GM19455 (cell line): Measurements from ENCODE around the gene WARS2.
"Not testable (repeated sequence)": the region's sequence is repeated elsewhere in the genome, so short reads cannot be mapped to it uniquely, and the experiment has no call there.

Experiments
- ATAC-seq: cut with Tn5 transposase; IDR thresholded peaks from one replicate; pipeline ENCODE4 v1.9.1; 2021; ENCODE audit not compliant: unreplicated experiment

Gene WARS2

DNA sequence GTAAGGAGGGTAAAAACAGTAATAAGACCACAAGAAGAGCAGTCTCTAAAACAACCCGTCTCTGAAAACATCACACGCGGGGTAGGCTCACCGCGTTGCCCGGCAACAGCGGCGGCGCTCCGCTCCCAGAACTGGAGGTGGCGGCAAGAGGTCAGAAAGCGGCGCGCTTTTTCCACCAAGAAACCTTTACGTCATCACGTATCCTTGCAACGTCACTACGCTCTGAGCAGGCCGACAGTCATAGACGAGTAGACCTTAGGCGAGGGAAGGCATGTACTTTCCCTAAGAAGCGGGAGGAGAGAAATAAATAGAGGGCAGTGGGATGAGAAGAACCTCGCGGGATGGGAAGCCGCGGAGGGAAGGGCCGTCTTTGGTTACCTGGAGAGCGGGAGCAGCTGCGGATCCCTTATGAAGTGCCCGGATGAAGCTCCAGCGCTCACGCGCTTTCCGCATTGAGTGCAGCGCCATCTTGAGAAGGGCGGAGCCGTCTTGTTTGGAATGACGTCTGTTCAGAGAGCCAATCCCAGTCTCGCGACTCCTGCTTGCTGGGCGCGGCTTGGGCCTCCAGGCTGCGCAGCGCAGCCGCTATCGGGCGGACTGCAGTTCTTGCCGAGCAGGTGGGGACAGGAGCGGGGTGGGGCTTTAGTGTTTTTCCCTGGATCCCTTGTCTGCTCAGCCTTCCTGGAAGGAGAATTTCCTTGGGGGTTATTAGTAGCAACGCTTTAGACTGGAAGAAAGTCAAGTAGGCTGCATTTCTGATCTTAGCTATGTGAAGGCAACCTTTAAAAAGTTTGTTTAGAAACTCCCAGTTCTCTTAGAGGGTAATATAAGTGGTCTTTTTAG lies at the start of gene WARS2:
TSS of gene WARS2 (minus strand) at position 477 of the 843 bp plus-strand sequence. CDS start at position 468, 9 bp downstream.
- ATAC-seq = peak; percentile 95

DNA sequence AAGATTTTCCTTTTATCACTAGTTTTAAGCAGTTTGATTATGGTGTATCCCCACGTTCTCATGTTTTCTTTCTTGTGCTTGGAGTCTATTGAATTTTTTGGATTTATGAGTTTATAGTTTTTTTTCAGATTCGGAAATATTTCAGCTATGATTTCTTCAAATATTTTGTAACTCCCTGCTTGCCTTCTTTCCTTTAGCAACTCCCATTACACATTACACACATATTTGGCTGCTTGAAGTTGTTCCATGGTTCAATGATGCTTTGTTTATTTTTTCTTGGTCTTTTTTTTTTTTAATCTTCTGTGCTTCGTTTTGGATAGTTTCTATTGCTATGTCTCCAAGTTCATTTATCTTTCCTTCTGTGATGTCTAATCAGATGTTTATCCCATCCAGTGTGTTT lies 48.5 kb upstream of the WARS2 start:
- ATAC-seq = no peak

DNA sequence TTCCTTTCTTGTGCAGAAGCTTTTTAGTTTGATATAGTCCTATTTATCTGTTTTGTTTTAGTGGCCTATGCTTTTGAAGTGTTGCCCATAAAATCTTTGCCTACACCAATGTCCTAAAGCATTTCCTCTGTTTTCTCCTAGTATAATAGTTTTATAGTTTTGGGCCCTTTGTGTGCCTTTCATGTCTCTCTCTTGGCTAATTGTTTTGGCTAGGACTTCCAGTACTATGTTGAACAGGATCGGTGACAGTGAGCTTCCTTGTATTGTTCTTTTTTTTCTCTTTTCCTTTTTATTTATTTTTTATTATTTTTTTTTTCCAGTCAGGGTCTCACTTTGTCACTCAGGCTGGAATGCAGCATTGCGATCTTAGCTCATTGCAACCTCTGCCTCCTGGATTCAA lies 47.0 kb upstream of the WARS2 start:
- ATAC-seq = no peak

DNA sequence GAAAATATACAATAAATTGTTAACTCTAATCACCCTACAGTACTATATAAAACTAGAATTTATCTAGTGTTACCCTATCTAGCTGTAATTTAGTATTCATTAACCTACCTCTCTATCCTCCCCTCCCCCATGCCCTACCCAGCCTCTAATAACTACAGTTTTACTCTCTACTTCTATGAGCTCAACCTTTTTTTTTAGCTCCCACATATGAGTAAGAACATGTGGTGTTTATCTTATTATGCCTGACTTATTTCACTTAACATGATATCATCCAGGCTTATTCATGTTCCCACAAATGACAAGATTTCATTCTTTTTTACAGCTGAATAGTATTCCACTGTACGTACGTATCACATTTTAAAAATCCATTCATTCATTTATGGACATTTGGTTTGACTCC lies 46.0 kb upstream of the WARS2 start:
- ATAC-seq = no peak

DNA sequence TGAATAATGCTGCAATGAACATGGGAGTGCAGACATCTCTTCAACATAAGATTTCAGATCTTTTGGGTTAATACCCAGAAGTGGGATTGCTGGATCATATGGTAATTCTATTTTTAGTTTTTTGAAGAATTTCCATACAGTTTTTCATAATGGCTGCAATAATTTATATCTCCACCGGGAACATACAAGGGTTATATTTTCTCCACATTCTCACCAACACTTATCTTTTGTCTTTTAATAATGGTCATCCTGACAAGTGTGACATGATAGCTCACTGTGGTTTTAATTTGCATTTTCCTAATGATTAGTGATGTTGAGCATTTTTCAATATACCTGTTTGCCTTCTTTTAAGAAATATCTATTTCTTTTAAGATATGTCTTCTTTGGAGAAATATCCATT lies 44.5 kb upstream of the WARS2 start:
- ATAC-seq = no peak

DNA sequence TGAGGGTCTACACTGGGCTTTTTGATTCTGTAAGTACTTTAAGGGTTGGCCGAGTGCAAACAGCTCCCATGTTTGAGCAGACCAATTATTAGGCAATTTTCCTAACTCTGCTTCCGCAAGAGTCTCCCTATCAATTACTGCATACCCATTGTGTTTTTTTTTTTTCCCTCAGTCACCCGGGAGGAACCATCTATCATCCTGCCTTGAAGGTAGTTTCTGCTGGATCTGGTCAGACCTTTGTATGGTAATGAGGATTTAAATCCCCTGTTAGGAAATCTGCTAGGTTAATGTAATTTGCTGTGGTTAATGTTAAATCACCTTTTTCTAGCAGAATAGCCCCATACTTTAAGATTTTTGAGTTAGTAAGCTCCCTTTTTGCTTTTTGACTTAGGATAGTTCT lies 40.8 kb upstream of the WARS2 start:
- ATAC-seq = no peak

DNA sequence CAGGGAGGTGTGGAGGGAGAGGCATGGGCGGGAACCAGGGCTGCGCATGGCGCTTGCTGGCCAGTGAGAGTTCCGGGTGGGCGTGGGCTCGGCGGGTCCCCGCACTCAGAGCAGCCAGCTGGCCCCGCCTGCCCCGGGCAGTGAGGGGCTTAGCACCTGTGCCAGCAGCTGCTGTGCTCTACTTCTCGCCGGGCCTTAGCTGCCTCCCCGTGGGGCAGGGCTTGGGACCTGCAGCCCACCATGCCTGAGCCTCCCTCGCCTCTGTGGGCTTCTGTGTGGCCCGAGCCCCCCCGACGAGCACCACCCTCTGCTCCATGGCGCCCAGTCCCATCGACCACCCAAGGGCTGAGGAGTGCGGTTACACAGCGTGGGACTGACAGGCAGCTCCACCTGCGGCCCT lies 38.6 kb upstream of the WARS2 start:
- no peak for ATAC-seq

DNA sequence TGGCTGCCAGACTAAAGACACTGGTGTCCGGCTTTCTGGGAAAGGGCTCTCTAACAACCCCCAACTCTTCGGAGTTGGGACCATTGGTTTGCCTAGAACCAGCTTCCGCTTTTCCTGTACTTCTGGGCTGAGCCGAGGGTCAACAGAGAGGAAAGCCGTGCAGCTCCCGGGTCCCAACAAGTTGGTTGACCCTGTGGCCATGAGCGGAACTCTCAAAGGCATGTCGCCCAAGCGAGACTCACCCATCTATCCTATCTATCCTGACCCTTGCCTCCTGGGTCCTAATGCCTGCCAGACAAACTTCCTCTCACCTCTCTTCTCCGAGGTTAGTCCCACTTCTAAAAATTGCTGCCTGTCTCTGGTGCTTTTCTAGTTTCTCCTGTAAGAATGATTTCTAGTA lies 32.5 kb upstream of the WARS2 start:
- ATAC-seq = not testable (repeated sequence)

DNA sequence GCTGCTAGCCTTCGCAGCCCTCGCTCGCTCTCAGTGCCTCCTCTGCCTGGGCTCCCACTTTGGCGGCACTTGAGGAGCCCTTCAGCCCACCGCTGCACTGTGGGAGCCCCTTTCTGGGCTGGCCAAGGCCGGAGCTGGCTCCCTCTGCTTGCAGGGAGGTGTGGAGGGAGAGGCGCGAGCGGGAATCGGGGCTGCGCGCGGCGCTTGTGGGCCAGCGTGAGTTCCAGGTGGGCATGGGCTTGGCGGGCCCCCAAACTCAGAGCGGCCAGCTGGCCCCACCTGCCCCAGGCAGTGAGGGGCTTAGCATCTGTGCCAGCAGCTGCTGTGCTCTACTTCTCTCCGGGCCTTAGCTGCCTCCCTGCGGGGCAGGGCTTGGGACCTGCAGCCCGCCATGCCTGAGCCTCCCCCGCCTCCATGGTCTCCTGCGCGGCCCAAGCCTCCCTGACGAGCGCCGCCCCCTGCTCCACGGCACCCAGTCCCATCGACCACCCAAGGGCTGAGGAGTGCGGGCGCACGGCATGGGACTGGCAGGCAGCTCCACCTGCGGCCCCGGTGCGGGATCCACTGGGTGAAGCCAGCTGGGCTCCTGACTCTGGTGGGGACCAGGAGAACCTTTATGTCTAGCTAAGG lies 31.0 kb upstream of the WARS2 start:
- ATAC-seq = not testable (repeated sequence)

DNA sequence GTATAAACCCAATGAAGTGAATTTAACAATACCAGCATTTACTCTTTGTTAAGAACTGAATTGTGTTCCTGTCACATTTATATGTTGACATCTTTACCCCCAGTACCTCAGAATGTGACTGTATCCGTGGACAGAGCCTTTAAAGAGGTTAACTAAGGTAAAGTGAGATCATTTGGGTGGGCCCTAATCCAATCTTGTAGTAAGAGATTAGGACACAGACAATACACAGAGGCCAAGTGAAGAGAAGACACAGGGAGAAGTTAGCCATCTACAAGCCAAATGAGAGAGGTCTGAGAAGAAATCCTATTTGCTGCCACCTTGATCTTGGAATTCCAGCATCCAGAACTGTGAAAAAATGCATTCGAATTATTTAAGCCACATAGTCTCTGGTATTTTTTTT lies 22.9 kb upstream of the WARS2 start:
- ATAC-seq = no peak

DNA sequence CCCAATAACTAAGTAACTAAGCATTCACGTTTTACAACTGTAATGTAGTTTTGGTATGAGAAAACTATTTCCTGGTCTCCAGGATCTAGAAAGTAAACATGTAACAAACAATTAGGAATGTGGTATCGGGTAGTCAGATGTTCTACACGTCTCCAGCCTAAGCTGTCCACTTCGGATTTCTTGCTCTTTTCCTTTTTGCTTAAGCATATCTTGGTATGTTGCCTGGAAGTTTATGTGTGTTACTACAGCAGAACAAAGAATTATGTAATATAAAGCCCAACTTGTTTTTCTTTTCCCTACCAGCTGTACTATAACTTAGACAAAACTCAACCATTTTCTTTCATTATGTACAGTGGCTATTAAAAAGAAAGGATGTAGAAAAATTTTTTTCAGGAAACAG lies 20.4 kb upstream of the WARS2 start:
- no peak for ATAC-seq

DNA sequence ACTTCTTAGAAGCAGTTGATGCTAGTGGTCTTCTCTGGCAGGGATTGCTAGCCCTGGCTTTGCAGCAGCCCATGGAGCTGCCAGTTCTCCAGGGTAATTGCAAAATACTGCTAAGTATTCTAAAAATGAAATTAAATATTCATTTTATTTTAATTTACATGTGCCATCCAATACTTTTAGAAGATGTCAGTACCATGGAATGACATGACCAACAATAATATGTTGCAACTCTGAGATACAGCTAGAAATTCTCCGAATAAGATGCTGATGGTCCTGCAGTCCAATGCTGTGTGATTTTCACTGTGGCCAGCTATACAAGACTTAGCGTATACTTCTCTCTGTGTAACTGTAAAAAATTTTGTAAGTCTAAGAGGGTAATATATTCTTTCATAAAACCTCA lies 20.0 kb upstream of the WARS2 start:
- no peak for ATAC-seq

DNA sequence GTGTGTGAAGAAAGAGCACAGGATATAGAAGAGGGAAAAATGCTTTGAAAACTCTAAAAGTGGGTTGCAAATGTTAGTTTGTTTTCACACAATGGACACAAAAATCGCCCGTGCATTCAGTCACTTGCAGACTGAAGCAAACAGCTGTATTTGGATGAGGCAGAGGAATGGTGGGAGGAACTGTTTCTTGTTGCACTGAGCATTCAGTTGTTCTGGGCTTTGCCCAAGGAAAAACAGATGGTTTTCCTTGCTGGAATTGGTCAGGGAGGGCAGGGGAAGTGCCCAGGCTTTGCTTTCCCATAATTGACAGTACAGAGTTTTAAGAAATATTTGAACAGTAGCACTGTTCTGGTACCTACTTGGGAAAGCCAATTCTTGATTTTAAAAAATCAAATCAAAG lies 19.5 kb upstream of the WARS2 start:
- no peak for ATAC-seq

DNA sequence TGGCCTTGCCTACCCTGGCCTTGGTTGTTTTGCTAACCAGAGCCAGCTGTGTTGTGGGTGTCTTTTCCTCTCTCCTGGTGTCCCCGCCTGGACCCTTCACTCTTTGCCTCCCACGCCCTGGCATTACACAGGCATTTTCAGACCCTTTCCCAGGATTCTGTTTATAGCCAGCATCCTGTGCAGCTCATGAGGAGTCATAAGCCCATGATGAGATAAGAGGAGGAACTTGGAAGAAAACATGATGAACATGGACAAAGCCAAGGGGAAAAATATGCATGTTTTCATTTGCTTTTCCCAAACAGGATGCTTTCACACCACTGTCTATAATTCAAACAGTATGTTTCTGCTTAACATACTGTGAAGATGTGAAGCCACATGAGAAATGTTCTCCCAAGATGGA lies 18.7 kb upstream of the WARS2 start:
- ATAC-seq = no peak

DNA sequence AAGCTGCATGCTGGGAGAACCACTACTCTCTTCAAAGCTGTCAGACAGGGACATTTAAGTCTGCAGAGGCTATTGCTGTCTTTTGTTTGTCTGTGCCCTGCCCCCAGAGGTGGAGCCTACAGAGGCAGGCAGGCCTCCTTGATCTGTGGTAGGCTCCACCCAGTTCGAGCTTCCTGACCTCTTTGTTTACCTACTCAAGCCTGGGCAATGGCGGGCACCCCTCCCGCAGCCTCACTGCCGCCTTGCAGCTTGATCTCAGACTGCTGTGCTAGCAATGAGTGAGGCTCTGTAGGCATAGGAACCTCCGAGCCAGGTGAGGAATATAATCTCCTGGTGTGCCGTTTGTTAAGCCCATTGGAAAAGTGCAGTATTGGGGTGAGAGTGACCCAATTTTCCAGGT lies 16.3 kb upstream of the WARS2 start:
- not testable (repeated sequence) for ATAC-seq

DNA sequence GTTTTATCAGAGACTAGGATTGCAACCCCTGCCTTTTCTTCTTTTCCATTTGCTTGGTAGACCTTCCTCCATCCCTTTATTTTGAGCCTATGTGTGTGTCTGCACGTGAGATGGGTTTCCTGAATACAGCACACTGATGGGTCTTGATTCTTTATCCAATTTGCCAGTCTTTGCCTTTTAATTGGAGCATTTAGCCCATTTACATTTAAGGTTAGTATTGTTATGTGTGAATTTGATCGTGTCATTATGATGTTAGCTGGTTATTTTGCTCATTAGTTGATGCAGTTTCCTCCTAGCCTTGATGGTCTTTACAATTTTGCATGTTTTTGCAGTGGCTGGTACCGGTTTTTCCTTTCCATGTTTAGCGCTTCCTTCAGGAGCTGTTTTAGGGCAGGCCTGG lies 14.6 kb upstream of the WARS2 start:
- not testable (repeated sequence) for ATAC-seq

DNA sequence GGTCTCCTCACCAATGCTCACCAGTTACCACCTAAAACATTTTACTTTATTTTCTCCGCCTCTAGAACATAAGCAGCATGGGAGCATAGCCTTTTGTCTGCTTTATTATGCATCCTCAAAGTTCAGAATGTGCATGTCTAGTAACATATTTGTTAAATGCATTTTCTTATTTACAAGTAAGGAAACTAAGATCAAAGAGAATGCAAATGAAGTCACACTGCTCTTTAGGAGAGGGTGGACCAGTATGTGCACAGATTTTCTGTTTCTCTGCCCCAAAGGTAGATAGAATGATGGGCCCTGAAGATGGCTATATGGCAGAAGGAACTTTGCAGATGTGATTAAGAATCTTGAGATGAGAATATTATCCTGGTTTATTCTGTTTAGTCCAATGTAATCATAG lies 9.7 kb upstream of the WARS2 start:
- ATAC-seq = no peak

DNA sequence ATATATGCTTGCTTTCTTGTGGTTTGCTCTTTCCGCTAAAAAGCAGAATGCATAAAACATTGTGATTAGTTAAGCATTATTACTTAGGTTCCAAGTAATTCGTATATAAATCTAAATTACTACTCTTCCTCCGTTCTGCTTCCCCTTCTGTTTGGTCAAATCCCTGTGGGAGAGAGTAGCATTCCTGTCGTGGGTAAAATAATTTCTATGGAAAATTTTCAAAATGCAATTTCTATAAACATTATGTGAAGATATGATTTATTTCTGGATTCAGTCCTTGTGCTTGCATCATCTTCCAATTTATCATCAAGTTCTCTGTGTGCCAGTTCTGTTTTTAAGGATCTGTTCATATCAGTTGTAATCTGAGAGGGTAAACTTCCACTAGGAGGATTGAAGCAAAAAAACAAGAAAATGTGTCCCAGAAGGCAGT lies 7.2 kb upstream of the WARS2 start:
- ATAC-seq = no peak

DNA sequence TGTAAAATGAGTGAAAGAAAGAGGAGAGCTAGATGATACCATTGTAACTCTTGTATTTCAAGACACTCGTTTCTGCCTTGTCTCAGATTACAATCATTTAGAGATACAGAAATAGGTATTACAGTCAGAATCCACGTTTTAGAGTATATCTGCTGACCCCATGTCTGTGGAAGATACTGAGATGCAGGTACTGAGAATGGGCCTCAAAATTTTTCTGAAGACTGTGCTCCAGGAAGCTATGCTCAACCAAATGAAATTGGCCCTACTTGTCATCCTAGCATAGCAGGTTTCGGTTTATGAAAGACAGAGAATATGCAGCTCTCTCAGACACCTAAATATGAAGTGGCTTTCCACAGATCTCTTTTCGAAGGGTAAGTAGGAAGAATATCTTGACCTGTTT lies 6.0 kb upstream of the WARS2 start:
- no peak for ATAC-seq

DNA sequence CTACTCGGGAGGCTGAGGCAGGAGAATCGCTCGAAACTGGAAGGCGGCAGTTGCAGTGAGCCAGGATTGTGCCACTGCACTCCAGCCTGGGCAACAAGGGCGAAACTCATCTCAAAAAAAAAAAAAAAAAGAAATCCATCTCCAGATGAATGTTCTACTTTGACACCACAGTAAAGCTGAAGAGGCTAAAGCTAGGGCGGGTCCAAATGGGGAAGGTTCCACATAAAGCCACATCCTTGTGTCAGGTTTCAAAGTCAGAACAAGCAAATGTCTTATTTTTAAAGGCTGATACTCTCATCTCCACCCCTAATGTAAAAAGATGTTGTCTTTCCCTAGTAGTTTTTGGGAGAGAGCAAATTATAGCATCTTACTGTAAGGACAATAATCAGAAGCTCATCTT lies 4.4 kb upstream of the WARS2 start:
- no peak for ATAC-seq

DNA sequence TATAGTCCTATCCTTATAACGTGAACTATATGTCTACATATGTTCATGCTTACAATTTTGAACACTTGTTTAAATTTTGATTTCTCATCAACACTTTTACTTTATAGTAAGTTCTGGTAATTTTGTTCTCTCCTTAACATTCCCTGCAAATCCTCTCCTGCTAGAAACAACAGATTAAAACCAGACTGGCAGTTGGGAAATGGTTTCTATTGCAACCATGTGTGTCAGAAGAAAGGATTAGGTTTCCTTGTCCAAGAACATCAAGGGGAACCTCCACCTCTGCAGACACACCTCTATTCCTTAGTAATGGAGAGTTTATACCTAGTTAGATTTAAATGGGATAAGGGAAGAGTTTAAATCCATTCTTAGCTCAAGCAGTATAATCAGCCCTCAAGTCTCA lies 3.3 kb upstream of the WARS2 start:
- ATAC-seq = no peak

DNA sequence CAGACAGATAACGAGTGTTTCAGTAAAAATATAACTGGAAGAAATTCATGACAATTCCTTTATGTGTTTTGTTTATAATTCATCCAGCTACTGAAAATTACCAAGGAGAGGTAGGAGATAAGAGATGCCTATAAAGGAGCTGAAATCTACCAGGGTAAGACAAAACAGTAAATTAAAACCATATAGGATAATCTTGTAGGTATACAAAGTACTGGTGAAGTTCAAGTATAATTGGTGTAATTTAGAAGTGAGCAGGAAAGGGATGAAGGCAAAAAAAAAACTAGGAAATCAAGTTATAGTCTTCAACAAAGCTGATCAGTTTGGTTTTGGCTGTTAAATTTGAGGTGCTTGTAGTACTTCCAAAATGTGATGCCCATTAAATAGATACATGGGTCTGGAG lies 1.2 kb upstream of the WARS2 start:
- ATAC-seq = no peak

DNA sequence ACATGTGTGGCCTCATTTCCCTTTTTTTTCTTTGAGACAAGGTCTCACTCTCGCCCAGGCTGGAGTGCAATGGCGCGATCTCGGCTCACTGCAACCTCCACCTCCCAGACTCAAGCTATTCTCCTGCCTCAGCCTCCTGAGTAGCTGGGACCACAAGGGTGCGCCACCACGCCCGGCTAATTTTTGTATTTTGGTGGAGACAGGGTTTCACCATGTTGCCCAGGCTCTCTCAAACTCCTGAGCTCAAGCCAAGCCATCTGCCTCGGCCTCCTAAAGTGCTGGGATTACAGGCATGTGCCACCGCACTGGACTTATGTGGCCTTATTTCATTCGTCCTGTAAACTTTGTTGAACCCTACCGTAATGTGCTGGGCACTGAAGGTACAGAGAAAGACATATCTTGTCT lies 569 bp upstream of the WARS2 start:
- ATAC-seq = no peak
